Right kidney (tissue), 1 donor: ENCODE data around the gene PTPN20.

ENCODE experiments used
- DNase-seq: peaks from one replicate; pipeline ENCODE4 v3.0.0-alpha.2; 2016

PTPN20 gene

DNA sequence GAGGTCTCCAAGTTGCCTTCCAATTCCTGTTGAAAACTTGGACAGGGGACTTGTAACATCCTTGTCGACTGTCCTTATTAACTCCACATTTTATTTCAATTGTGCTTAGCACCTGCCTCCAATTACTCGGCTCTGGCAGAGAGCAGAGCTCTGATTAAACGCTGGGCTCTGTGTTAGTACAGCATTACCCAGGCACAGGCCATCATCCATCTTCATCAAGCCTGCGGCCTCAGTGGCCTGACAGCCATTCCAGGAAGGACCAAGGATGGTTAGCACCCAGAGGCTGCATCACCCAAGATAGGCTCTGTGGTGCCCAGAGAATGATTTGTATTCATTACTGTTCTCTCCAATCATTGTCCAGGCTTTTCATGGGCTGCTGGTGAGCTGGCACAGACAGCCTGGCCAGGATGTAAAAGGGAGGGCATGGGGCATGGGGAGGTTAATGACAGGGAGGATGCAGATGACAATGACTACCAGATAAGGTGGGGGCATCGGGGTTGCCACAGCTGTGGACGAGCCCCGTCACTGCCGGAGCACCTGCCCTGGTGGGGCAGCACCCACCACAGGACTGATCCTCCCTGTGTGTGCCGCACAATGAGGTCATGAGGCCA lies 123.3 kb downstream of the PTPN20 start:
- DNase-seq: no peak

DNA sequence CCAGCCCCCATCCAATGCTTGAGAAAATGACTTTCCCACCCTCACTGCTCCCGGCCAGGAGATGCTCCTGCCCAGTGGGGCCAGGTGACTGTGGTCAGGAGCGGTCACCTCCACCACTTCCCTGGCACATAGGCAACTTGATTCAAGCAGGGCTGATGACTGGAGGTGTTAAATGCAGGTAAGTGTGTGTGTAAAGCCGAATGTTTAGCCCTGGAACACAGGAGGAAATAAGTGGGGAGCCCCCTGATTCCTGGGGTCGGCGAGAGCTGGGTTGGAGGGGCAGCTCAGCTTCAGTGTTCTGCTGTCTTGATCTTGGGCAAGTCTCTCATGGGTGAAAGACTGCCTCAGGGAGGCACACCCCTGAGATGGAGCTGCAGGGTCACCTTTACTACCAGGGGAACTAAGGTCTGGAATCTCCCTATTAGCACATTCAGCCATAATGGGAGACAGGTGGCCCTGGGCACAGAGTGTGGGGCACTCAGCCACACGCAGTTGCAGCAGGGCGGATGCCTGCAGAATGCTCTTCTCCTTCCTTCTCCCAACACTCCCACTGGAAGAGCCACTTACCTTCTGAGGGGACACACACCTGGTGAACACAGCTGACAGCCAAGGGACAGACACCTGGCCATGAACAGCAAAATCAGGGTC lies 124.1 kb downstream of the PTPN20 start:
- DNase-seq: no peak

DNA sequence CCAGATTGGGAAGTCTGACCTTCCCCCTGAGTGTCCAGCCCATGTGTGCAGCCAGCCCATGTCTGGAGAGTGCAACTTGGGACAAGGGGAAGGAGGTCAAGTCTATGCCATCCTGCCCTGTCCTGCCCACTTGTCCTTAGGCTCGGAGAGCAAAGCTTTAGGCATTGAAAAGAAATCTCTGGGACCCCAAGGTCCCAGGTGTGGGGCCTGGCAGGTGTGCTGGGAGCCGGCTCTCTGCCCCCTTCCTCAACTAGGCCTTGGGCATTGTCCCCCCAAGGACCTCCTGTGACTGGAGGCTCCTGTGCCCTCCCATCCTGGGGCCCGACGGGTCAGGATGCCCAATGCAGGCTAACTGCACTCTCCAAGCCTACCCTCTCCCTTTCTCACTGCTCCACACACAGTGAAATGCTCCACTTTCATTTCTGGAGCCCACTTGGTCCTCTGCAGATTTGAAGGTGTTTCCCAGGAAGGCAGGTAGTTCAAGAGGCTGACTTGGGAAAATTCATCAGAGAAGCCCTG lies 124.7 kb downstream of the PTPN20 start:
- DNase-seq: no peak

DNA sequence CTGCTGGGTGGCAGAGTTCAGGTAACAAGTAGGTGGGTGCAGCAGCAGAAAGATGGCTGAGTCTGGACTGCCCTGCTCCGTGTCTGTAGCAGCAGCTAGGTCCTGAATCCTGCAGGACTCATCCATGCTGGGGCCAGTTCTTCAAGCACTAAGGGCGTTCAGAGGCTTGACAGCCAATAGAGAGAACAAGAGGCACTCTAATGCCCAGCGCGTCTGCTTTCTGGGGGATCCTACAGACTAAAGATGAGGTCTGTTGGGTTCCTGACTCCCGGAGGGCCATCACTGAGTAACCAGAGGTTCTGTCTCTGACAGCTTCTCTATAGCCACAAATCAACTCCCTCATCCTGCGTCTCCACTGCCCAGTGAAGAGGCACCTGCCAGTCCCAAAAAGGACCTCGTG lies 125.5 kb downstream of the PTPN20 start:
- DNase-seq: no peak

DNA sequence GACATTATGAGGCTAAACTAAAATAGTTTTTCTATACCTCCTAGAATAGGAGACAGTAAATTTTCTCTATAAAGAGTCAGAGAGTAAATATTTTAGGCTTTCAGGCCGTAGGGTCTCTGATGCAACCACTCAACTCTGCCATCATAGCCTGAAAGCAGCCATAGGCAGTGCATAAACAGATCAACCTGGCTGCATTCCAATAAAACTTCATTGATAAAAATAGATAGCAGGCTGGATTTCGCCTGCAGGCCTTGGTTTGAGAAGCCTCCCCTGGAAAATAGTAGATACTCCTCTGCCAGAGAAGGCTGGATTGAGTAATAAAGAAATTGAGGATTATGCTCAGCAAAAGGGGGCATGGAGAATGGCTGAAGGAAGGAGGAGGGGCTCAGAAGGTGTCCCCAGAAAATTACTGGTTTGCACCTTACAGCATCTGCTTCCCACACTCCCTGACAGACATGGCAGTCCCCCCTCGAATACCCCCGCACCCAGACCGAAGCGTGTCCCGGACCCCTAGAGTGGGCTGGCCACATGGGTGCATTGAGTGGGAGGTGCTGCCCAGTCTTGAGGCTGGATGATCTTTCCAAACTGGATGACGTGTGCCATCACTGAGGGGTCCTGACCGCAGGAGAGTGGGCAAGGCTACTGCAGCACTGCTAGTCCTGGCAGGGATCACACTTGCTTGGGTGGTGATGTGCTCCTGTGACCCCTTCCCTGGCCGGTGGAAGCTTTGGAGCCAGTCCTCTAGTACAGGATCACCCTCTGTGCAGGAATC lies 126.6 kb downstream of the PTPN20 start:
- no peak for DNase-seq

DNA sequence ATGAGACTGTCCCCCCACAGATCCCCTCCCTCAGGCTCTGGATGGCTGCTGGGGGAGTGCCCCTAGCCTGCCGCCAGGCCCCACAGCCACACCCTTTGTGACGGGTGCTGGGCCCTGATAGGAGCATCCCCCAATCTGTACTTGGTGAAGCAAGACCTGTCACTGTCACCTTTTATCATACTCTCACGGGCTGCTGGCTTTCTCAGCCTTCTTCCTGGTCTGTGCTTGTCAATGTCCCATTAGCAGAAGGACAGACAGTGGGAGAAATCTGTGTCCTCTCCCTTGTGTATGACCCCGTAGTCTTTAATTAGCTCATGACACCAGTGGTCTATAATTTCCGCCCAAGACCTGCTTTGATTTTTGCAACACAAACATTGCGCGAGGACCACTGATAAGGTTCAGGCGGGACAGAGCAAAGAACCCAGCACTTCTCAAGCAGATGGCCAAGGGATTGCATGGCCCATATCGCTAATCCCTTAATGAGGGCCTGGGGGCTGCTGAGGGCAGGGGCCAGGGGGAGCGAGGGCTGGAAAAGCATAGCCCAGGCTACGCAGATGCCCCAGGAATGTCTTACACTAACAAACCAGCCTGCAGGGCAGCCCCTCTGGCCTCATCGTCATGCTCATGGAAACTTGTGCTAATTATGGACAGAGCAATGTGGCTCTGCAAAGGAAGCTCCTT lies 127.8 kb downstream of the PTPN20 start:
- DNase-seq: no peak

DNA sequence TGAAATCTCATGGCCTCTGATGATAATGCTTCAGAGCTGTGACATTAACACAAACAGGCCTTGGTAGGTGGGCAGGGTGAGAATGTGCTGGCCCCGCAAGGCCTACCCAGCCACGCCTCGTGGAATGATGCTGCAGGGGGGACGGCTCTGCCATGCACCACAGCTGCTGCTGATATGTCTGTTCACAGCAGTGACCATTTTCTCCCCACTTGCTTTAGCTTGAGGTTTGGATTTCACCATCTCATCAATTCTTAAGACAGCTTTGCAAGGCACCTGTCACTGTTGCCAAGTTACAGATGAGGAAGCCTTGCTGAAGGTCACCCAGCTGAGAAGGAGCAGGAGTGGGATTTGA lies 128.3 kb downstream of the PTPN20 start:
- DNase-seq: no peak

DNA sequence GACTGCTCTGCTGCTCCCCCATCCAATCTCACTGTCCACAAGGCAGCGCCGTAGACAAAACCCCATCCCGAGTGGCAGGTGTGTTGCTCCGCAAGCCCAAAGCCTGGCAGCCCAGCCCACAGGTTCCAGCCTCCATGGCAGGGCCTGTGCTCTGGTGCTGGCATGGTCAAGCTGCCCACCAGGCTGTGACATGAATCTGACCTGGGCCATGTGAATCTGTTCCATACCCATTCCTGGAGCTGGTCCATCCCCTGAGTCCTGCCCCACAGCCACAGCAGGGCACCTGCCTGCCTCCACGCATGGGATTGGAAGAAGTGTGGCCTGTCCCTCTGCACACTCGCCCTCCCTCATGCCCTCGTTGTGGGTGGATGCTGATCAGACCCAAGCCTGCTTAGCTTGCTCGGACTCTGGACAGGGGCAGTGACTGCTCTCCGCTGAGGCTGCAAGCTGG lies 128.8 kb downstream of the PTPN20 start:
- no peak for DNase-seq

DNA sequence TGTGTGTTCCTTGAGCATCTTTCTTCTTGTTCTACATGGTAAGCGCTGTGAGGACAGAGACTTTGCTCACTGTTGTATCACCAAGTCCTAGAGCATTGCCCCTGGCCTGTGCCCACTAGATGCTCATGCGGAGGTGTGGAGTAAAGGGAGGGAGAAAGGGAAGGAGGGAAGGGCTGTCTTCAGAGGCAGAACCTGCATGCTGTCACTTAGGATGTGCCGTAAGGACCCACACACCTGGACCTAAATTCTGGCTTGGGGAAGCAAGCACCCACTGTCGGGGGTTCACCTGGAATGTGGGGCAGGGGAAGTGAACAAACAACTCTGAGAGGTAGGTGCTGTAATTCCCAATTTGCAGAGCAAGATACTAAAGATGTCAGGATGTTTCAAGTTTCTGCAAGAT lies 129.5 kb downstream of the PTPN20 start:
- no peak for DNase-seq

DNA sequence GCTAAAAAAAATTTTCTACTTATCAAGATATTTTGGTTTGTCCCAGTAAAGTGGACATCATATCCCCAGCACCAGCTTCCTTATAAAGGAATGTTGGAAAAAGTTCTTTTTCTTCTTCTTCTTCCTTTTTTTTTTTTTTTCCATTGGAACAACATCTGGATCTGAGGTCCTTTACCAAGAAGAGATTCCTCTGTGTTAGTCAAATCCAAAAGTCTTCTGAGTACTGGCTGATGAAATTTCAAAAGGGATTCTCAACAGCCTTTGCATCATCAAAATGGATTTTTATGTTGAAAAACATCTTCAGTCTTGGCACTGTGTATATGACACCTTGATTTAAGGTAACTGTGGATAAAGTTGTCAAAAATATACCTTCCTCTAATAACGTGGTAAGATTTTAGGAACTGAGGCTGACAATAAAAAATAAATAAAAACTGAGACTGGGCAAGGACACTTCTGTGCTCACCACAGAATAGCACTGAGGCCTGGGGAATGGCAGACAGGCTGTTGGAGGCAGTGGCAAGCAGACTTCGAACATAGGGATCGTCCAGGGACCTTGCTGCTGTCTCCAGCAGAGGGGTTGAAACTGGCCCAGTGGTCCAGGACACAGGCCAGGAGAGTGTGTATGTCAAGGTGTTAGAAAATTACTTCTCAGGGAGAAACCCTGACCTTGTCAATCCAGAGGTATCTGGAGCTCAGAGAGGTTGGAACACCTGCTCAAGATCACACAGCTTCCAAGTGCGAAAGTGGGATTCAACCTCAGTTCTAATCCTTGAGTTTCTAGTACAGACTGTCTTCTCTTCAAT lies 130.4 kb downstream of the PTPN20 start:
- DNase-seq: no peak

DNA sequence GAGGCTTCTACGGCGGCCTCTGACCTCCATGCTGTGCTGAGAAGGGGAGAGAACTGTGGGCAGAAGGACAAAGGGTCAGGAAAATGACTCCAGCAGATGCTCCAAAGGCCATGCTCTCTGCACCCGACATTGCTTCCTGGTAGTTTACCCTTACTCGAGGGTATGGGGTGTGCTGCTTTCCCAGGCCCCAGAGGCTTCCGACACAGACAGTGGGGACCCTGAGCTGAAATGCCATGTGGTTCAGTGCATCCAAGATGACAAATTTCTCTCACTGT lies 130.9 kb downstream of the PTPN20 start:
- DNase-seq: no peak

DNA sequence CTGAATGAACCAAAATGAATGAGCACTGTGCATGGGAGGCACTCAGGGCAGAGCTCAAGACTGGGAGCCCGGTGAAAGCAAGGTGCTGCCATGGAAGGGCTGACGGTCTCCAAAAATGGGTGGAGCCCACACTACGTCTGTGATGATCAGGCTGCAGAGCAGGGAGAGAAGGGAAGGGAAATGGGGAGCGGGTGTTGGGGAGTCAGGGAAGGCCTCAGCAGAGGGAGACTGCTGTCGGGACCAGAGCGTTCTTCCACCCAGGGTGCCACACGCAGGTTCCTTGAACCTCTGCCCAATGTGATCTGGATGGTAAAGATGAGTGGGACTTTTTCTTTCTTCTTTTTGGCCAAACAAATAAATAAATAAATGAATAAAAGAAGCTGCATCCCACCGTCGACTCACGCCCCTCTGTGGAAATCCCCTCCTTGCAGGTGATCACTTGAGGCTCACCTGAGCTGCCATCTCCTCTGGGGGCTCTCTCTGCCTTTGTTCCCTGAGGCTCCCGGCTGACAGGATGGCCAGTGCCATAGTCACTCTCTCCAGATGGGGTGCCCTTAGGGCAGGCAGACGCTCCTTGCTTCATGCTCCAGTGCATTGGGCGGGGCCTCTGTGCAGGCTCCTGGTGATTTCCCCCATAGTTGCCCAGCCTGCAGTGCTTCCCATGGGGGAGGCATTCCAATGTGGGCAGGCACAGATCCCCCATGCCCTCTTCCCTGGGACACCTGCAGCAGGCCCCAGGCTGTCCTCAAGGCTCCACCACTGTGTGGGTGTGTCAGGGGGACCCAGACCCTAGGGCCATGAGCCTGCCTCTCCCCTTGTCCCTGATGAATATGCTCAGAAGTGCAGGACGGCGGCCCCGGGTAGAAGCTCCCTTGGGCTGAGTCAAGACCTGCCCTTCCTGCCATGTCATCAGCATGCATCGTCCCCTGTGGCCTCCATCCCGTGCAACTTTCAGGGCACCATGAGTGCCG lies 131.8 kb downstream of the PTPN20 start:
- no peak for DNase-seq

DNA sequence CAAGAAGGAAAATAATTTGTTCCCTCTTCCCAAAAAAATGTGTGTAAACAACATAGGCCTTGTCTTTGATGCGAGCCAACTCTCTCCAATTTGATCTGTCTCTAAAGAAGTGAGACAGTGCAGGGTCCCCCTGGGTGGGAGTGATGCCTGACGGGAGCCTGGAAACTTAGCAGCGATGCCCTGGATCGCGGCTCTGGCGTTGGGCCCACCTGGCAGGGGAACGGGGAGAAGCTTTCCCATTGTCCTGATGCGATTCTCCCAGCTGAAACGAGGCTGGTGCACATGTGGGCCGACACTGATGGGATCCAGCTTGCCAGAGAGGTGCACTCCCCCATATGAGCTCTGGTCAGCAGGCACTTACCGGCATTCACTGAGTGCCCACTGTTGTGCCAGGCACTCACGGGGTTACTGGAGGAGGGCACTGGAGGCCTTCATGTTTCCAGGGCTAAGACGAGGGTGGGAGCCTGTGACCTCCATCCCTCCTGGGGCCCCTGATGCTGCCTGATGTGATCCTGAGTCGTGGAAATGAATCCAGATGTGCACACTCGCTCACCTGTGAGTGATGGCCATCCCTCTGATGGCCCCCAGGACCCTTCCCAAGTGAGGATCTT lies 132.8 kb downstream of the PTPN20 start:
- DNase-seq: no peak

DNA sequence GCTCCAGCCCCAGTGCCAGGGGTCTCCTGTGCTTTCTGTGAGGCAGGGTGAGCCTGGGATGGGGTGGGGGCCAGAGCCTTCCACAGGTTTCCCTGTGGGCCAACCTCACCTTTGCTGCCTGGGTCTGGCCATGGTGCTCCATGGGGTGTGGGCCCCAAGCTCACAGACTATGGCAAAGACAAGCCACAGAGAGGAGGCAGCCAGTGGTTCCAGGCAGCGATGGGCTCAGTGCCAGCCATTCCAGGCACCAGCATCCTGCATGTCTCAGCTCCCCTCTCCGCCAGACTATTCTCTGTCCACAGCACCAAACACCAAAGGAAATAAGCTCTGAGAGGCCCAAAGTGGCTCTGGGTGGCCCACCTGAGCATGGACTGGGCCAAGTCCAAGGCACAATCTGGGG lies 133.5 kb downstream of the PTPN20 start:
- DNase-seq: no peak

DNA sequence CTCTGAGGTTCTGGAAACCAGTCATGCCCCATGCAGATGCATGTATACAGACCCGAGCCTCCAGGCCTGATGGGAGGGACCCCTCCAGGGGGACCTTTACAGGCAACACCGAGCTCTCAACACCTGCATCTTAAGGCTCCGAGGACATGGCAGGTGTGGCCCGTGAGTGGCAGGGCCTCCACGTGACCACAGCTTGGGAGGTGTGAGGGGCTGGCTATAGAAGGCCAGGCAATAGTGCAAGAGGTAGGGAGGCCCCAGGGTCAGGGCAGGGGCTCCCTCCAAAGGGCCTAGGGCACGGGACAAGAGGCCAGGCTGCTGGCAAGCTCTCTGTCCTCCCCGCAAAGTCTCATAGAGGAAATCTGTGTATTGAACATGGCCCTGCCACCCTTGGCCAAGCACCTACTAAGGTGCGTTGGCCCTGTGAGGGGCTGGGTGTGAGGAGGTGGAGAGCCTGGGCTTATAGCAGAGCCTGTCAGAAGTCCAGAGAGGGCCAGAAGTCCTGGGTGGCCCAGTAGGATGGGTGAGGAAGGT lies 134.2 kb downstream of the PTPN20 start:
- DNase-seq: no peak

DNA sequence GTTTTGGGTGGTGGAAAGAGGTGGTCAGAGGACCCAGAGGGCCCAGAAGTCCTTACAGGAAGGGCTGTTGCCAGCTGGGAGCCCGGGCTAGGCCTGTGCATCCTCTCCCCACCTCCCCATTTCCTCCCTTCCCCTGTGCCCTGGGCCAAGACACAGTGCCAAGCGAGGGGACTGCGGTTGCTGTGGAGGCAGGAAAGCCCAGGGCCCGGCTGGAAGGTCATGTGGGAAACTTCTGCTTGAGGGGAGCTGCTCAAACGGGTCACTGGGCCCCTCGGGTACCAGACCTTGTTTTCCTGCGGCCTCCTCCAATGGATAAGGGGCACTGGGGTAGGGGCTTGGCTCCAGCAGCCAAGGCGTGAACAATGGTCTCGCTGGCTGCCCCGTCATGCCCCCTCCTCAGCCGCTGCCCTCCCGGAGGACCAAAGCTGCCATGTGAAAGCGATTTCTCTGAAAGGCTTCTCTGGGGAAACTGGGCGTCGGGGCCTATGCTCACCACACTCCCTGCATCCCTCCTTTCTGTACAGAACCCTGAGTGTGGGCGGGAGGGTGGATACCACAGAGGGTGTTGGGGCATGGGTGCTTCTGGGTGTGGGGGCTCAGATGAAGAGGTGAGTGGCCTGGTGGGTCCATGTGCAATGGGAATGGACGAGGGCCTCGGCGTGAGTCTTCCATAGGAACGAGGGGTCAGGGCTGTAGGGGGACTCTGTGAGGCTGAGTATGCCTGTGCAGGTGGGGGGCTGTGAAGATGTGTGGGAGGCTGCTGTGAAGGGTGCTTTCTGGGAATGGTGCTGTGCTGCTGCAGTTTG lies 135.3 kb downstream of the PTPN20 start:
- DNase-seq: no peak

DNA sequence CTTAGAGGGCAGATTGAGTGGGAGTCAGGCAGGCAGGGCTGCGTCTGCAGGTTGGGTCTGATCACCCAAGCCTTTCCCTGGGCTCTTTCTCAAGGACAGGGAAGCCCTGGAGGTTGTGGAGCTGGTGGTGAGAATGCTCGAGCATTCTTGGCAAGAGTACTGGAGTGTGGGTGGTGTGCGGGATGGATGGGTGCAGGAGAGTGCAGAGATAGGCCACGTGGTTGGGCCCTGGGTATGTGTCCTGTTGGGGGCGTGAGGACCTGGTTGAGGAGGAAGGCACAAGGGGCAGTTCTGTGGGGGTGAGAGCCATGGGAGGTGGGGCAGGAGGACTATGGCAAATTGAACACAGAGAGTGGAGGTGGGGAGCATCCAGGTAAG lies 135.9 kb downstream of the PTPN20 start:
- DNase-seq: no peak

DNA sequence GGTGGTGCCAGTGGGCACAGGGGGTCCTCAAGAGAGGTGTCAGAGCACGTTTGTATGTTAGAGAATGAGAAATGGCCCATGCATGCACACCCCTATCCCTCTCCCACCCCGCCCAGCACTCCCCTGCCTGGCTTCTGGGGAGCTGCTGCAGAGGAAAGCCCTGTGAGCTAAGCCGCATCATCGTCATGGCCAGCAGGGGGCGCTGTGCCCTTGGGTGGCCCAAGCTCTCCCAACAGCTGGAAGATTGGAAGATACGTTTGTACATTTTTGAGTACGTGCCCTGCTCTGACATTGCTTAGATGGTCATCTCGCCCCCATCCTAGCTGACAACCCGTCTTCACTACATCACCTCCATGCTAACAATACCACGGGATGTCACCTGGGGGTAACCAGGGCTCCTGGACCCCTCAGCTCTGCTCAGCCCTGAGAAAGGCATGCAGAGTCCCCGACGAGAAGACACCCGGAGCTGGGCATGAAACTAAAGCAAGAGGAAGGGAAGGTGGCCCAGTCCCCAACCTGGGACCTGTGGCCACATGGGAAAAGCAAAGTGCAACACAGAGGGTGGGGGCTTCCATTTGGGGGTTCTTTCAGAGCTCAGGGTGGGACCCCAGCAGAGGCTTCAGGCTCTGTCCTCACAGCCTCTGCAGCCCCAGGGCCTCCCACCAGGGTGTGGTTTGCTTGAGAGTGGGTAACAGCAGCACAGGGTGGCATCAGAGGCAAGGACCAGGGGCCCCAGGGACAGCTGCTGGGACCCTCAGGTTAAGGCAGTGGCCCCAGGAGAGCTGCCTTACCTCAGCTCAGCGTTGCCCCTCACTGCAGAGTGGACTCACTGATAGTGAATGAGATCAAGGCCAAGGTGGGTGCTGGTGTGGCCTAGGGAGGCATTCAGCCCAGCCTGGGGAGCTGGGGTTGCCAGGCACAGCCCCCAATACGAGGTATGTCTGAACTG lies 136.6 kb downstream of the PTPN20 start:
- DNase-seq: peak; percentile 45
